ENCODE results near the gene CNTN5. TPM values are rescaled to one million over a fixed set of nuclear protein-coding genes. Genes with fewer than 3 reads are reported as not detected.

Gene CNTN5
- total and polyA plus RNA-seq, 2 donors (not counting 1 experiment from before 2014, with no cell fraction given), result not detected

DNA sequence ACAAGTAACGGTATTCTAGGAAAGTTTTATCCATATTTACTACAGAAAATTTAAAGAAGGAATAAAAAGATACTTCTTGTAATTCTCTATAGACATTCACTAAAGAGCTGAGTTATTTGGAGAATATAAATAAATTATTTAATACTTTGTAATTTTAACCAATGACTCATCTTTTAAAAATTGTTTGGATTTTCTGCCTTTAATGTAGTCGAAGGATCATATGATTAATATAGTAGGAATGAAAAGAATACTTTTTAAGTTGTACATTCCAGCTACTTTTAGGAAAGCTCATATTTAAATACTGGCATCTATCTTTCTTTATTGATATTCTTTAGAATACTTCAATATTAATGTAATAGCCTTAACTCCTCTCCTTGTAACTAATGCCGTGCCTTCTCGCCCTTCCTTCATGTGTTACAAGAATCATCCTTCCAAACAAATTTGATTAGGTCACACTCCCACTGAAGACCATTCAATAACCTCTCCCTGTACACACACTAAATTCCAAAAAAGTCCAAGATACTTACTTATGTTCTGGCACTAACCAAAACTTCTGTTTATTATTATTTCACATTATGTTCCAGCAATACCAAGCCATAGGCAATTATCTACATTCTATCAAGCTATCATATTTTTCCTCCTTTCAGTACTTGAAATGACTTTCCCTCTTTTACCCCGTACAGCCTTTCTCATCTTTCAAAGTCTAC is 501.9 kb downstream of the CNTN5 start:
- no peak for TF ChIP-seq EZH2 (IDR thresholded peaks at IDR 0.05; ENCODE audit: borderline replicate concordance, insufficient read depth, low read depth, low read length, poor library complexity, severe bottlenecking)
- TF ChIP-seq, protein P1, sequence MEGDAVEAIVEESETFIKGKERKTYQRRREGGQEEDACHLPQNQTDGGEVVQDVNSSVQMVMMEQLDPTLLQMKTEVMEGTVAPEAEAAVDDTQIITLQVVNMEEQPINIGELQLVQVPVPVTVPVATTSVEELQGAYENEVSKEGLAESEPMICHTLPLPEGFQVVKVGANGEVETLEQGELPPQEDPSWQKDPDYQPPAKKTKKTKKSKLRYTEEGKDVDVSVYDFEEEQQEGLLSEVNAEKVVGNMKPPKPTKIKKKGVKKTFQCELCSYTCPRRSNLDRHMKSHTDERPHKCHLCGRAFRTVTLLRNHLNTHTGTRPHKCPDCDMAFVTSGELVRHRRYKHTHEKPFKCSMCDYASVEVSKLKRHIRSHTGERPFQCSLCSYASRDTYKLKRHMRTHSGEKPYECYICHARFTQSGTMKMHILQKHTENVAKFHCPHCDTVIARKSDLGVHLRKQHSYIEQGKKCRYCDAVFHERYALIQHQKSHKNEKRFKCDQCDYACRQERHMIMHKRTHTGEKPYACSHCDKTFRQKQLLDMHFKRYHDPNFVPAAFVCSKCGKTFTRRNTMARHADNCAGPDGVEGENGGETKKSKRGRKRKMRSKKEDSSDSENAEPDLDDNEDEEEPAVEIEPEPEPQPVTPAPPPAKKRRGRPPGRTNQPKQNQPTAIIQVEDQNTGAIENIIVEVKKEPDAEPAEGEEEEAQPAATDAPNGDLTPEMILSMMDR (IDR thresholded peaks at IDR 0.05), result no peak
- CTCF ChIA-PET, result no interaction called here

DNA sequence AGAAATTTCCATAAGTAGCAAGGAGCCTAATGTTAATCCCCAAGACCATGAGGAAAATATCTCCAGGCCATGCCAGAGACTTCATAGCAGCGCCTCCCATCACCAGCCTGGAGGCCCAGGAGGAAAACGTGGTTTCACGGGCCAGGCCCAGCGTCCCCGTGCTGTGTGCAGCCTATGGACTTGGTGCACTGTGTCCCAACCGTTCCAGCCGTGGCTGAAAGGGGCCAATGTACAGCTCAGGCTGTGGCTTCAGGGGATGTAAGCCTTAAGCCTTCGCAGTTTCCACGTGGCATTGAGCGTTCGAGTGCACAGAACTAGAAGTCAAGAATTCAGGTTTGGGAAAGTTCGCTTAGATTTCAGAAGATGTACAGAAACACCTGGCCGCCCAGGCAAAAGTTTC is 510.7 kb downstream of the CNTN5 start:
- POLR2A ChIA-PET, result no interaction called here
- no peak overlapping the region for H3K27ac Mint-ChIP-seq
- H3K4me1 Mint-ChIP-seq, result no peaks in the 10 kb centered on the region
- Histone ChIP-seq H3K9ac (ENCODE audit: low read length) (no peak overlapping the region), H3K4me2 (replicated peaks; ENCODE audit: low read depth, low read length, poor library complexity, severe bottlenecking) (no peak overlapping the region), H2AFZ (ENCODE audit: insufficient read depth, low read depth, low read length, poor library complexity, severe bottlenecking) (no peak overlapping the region), H3K27me3 (replicated peaks in 1 of 4; ENCODE audit: control extremely low read depth in 1 of 4, control insufficient read depth in 3 of 4, insufficient read depth in 4 of 4, low read length in 3 of 4) (no peaks in the 10 kb centered on the region), H4K20me1 (ENCODE audit: control insufficient read depth, insufficient read depth, low read length, poor library complexity, severe bottlenecking) (no peaks in the 10 kb centered on the region), H3K4me3 (ENCODE audit: control extremely low read depth in 1 of 5, extremely low read depth in 1 of 5, insufficient read depth in 1 of 5, low read depth in 2 of 5, low read length in 4 of 5) (no peak overlapping the region), H3K27ac (ENCODE audit: low read length in 2 of 2) (no peak overlapping the region), H3K36me3 (replicated peaks in 1 of 2; ENCODE audit: control extremely low read depth in 1 of 2, control insufficient read depth in 1 of 2, extremely low read depth in 1 of 2, insufficient read depth in 2 of 2, low read length in 1 of 2) (no peaks in the 10 kb centered on the region), H3K9me3 (ENCODE audit: control extremely low read depth in 1 of 3, control insufficient read depth in 2 of 3, insufficient read depth in 1 of 3, low read length in 2 of 3) (peaks cover 0 to 21% (median 0%) of the 10 kb centered on the region in 3 donors), H3K79me2 (ENCODE audit: control insufficient read depth, insufficient read depth, low read length) (no peaks in the 10 kb centered on the region), H3K4me1 (ENCODE audit: control insufficient read depth in 2 of 2, insufficient read depth in 2 of 2, low read length in 2 of 2) (no peaks in the 10 kb centered on the region)
- TF ChIP-seq, protein P1 (IDR thresholded peaks at IDR 0.05), result no peak
- no peak for TF ChIP-seq EZH2 (IDR thresholded peaks at IDR 0.05; ENCODE audit: borderline replicate concordance, insufficient read depth, low read depth, low read length, poor library complexity, severe bottlenecking)
- CTCF ChIA-PET, result no interaction called here
- no peaks in the 10 kb centered on the region for H3K9me3 Mint-ChIP-seq (ENCODE audit: insufficient read depth)
- no peaks in the 10 kb centered on the region for H3K27me3 Mint-ChIP-seq
- DNase-seq (no peak), ATAC-seq (ENCODE audit: low read depth) (no peak)
- intact Hi-C loops (cut with micrococcal nuclease), result no loop called here
- H3K4me3 Mint-ChIP-seq, result no peak overlapping the region
- 87% methylated on average over 13 of the region's 13 CpGs for WGBS (ENCODE audit: insufficient coverage)

More for the DNA sequence above, 501.9 kb downstream of the CNTN5 start:
- Histone ChIP-seq H4K20me1 (ENCODE audit: control insufficient read depth, insufficient read depth, low read length, poor library complexity, severe bottlenecking) (no peaks in the 10 kb centered on the region), H3K4me3 (ENCODE audit: control extremely low read depth in 1 of 5, extremely low read depth in 1 of 5, insufficient read depth in 1 of 5, low read depth in 2 of 5, low read length in 4 of 5) (no peak overlapping the region), H3K9ac (ENCODE audit: low read length) (no peak overlapping the region), H3K4me2 (replicated peaks; ENCODE audit: low read depth, low read length, poor library complexity, severe bottlenecking) (no peak overlapping the region), H3K27ac (ENCODE audit: low read length in 2 of 2) (no peak overlapping the region), H3K27me3 (replicated peaks in 1 of 4; ENCODE audit: control extremely low read depth in 1 of 4, control insufficient read depth in 3 of 4, insufficient read depth in 4 of 4, low read length in 3 of 4) (no peaks in the 10 kb centered on the region), H3K9me3 (ENCODE audit: control extremely low read depth in 1 of 3, control insufficient read depth in 2 of 3, insufficient read depth in 1 of 3, low read length in 2 of 3) (no peaks in the 10 kb centered on the region), H3K79me2 (ENCODE audit: control insufficient read depth, insufficient read depth, low read length) (no peaks in the 10 kb centered on the region), H3K4me1 (ENCODE audit: control insufficient read depth in 2 of 2, insufficient read depth in 2 of 2, low read length in 2 of 2) (no peaks in the 10 kb centered on the region), H2AFZ (ENCODE audit: insufficient read depth, low read depth, low read length, poor library complexity, severe bottlenecking) (no peak overlapping the region), H3K36me3 (replicated peaks in 1 of 2; ENCODE audit: control extremely low read depth in 1 of 2, control insufficient read depth in 1 of 2, extremely low read depth in 1 of 2, insufficient read depth in 2 of 2, low read length in 1 of 2) (no peaks in the 10 kb centered on the region)
- intact Hi-C loops (cut with micrococcal nuclease), result no loop called here
- H3K27me3 Mint-ChIP-seq, result no peaks in the 10 kb centered on the region
- H3K9me3 Mint-ChIP-seq (ENCODE audit: insufficient read depth), result no peaks in the 10 kb centered on the region
- 94% methylated on average over 3 of the region's 5 CpGs for WGBS (ENCODE audit: insufficient coverage)
- no peaks in the 10 kb centered on the region for H3K4me1 Mint-ChIP-seq
- ATAC-seq (ENCODE audit: low read depth), result no peak
- POLR2A ChIA-PET, result no interaction called here
- H3K4me3 Mint-ChIP-seq, result no peak overlapping the region
- H3K27ac Mint-ChIP-seq, result no peak overlapping the region
- no peak for DNase-seq

All from B cell (primary cell).